ENCODE measurements around the gene CASTOR1.
"Not testable (repeated sequence)": the region's sequence is repeated elsewhere in the genome, so short reads cannot be mapped to it uniquely, and the experiment has no call there.

The CASTOR1 gene

DNA sequence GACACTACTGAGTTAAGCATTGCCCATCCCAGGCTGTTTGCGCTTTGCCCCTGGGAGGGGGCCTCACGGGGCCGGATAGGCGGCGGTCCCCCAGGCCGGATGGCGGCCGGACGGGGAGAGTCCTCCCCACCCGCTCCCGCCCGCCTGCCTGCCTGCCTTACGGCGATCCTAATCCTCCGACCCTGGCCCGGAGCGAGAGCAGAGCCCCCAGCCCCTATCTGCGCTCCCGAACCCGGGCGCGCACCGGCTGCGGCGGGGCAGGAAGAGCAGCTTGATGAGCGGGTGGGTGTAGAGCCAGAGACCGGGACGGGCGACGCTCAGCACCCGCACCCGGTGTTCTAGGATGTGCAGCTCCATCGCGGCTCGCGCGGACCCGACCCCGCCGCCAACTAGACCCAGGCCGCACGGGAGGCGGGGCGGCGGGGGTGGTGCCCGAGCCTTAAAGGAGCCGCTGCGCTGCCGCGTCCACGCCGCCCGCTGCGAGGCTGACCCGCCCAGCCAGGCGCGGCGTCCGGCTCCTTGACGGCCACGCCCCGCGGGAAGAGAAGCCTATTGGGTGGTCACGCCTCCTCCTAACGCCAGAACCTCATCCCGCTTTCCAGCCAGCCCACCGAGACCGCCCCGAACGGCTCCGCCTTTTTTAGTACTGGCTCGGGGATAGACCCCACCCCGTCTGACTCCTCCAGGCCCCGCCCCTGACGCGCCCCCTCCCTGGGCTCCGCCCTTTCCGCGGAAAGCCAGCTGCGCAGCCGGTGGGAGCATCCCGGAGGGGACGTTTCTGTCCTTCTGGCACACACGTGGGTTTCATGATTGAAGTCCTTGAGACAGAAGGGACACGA, at the start of gene CASTOR1:
Gene CASTOR1, minus strand, starts transcription at position 365 of the 839 bp plus-strand sequence. Its CDS starts 8 bp downstream, at position 357.
- Mint-ChIP-seq H3K36me3 (no peaks in the 10 kb centered on the region), H3K4me1 (ENCODE audit: low read depth) (peaks cover 28% of the 10 kb centered on the region), H3K27ac (peak within 1 kb of the TSS; percentile 29), H3K9me3 (ENCODE audit: low read depth) (no peaks in the 10 kb centered on the region), H3K4me3 (peak within 1 kb of the TSS; percentile 88), H3K27me3 (no peaks in the 10 kb centered on the region)

DNA sequence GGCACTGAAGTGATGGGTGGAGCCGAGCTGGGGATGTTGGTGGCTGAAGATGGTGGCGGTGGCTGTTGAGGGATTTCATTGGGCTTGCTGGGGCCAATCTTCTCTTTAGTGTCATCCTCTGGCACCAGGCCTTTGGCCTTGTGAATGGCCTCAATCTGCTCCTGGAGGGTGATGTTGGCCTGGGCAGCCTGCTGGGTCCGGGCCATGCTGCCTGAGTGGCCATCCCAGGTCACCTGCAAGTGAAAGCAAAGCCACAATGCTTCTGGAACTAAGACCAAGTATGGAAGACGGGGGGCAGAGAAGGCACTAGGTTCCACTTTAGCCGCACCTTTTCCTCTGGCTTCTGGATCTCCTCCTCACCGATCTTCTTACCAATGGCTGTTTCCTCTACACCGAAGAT, 49.5 kb upstream of the CASTOR1 start:
- no peaks in the 10 kb centered on the region for H3K9me3 Mint-ChIP-seq (ENCODE audit: low read depth)
- no peaks in the 10 kb centered on the region for H3K27me3 Mint-ChIP-seq
- H3K36me3 Mint-ChIP-seq: peaks cover 8% of the 10 kb centered on the region
- H3K4me3 Mint-ChIP-seq: no peak overlapping the region
- H3K4me1 Mint-ChIP-seq (ENCODE audit: low read depth): peaks cover 14% of the 10 kb centered on the region
- no peak overlapping the region for H3K27ac Mint-ChIP-seq

DNA sequence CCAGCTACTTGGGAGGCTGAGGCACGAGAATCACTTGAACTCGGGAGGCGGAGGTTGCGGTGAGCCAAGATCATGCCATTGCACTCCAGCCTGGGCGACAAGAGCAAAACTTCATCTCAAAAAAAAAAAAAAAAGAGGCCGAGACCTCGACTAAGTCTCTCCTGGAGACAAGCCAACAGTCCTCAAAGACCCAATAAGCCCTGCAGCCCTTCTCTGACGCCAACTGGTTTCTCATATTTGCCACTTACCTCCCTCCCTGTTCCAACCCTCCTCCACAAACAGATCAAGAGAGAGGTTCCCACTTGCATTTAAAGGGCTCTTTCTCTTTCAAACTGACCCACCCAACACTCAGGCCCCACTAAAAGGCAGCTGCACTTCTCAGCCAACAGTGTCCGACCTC, 49.0 kb upstream of the CASTOR1 start:
- not testable (repeated sequence) for H3K4me3 Mint-ChIP-seq; H3K9me3 Mint-ChIP-seq (ENCODE audit: low read depth); H3K27ac Mint-ChIP-seq; H3K36me3 Mint-ChIP-seq; H3K27me3 Mint-ChIP-seq
- peaks cover 19% of the 10 kb centered on the region for H3K4me1 Mint-ChIP-seq (ENCODE audit: low read depth)

DNA sequence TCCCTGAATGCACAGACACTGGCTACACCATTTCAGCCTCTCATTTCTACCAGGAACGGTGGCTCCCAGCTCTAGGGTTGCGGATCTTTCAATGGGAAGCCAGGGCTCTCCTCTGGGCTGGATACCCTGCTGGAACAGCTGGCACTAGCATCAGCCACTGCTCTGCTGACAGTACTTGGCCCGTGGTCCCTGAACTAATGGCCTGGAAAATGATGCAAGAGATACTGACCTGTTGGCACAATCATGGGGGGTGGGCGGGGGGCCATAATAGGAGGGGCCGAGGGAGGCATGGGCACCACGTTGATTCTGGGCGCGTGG, 48.1 kb upstream of the CASTOR1 start:
- peaks cover 25% of the 10 kb centered on the region for H3K4me1 Mint-ChIP-seq (ENCODE audit: low read depth)
- no peak overlapping the region for H3K27ac Mint-ChIP-seq
- H3K9me3 Mint-ChIP-seq (ENCODE audit: low read depth): no peaks in the 10 kb centered on the region
- H3K27me3 Mint-ChIP-seq: no peaks in the 10 kb centered on the region
- H3K36me3 Mint-ChIP-seq: peaks cover 3% of the 10 kb centered on the region
- H3K4me3 Mint-ChIP-seq: no peak overlapping the region

DNA sequence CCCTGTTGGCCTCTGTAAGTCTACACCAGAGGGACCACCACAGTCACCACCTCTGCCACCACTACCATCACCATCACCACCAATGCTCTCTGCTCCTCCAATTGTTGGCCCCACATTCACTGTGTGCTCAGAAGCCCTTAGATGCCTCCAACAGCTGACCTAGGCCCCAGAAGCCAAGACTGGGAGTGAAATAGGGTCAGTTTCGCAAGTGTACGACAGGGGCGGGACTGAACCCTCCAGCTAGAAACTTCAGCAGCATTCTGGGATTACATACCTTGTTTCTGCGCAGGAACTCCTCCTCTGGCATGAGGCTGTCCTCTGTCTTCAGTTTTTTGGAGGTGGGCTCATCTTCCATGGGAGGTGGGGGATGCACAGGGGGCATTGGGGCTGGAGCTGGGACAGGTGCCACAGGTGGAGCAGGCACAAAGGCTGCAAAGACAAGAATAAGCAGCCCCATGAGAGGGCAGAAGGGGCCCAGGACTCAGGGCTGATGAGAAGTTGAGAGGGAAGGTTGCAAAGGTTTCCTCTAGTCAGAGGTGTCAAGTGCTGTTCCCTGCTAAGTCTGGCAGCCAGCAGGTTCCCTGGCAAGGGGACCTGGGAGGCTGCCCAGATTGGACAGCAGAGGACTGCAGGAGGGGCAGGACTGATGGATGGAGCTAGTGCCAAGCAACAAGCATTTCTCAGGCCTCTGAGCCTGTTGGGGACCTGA, 47.6 kb upstream of the CASTOR1 start:
- Mint-ChIP-seq H3K9me3 (ENCODE audit: low read depth) (no peaks in the 10 kb centered on the region), H3K27ac (no peak overlapping the region), H3K4me3 (no peak overlapping the region), H3K4me1 (ENCODE audit: low read depth) (peaks cover 28% of the 10 kb centered on the region), H3K36me3 (peaks cover 3% of the 10 kb centered on the region), H3K27me3 (no peaks in the 10 kb centered on the region)

DNA sequence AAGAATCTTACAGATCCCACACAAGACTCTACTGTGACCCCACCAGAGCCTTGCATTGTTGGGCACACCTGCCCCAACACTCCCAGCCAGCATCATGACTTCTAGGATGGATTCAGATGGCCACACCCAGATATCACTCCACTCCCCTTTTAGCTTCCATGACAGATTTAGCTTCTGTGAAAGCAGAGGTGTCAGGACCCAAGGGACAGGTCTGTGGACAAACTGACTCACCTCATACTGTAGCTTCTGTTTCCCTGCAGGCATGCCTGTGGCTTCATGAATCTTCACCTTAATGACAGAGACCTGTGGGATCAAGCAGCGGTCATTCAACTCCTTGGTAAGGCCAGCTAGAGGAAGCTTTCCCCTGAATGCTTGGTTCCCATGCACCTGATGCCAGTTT, 45.9 kb upstream of the CASTOR1 start:
- Mint-ChIP-seq H3K27me3 (no peaks in the 10 kb centered on the region), H3K4me3 (no peak overlapping the region), H3K27ac (peak overlapping the region; percentile 68), H3K36me3 (peaks cover 6% of the 10 kb centered on the region), H3K9me3 (ENCODE audit: low read depth) (no peaks in the 10 kb centered on the region), H3K4me1 (ENCODE audit: low read depth) (peaks cover 28% of the 10 kb centered on the region)

DNA sequence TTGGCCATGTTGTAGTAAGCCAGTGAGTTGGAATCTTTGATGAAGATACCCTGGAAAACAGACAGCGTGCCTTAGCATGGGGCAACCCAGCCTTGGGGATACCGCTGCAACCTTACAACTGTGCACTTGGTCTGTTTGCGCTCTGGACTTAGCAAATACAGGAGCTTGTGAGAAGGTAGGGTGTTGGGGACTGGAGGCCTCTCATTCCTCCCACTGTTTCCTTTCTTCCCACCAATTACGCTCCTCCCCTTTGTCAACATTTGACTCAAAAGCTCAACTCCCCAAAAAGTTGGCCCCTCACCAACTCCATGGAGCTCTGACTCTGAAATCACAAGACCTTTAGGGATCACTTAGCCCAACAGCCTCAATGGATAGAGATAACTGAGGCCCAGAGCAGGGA, 45.3 kb upstream of the CASTOR1 start:
- Mint-ChIP-seq H3K4me1 (ENCODE audit: low read depth) (peaks cover 28% of the 10 kb centered on the region), H3K9me3 (ENCODE audit: low read depth) (no peaks in the 10 kb centered on the region), H3K27ac (no peak overlapping the region), H3K27me3 (no peaks in the 10 kb centered on the region), H3K4me3 (no peak overlapping the region), H3K36me3 (peaks cover 6% of the 10 kb centered on the region)

DNA sequence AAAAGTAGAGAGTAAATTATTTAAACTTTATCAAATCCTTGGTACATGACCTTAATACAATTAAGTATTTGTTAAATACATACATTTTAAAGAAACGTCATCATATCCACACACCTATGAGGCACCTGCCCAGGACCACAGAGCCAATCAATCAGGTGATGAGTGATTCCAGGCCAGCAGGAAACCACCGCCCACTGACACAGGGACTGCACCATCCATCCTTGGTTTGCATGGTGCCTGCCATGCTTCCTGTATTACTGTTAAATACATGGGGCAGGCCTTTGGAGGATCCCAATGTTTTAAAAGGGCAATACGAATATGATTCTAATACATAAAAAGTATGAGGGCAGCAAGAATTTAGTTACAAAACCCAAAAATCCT, 44.4 kb upstream of the CASTOR1 start:
- Mint-ChIP-seq H3K9me3 (ENCODE audit: low read depth) (no peaks in the 10 kb centered on the region), H3K4me1 (ENCODE audit: low read depth) (peaks cover 28% of the 10 kb centered on the region), H3K27ac (peak overlapping the region; percentile 61), H3K36me3 (peaks cover 6% of the 10 kb centered on the region), H3K27me3 (no peaks in the 10 kb centered on the region), H3K4me3 (no peak overlapping the region)

DNA sequence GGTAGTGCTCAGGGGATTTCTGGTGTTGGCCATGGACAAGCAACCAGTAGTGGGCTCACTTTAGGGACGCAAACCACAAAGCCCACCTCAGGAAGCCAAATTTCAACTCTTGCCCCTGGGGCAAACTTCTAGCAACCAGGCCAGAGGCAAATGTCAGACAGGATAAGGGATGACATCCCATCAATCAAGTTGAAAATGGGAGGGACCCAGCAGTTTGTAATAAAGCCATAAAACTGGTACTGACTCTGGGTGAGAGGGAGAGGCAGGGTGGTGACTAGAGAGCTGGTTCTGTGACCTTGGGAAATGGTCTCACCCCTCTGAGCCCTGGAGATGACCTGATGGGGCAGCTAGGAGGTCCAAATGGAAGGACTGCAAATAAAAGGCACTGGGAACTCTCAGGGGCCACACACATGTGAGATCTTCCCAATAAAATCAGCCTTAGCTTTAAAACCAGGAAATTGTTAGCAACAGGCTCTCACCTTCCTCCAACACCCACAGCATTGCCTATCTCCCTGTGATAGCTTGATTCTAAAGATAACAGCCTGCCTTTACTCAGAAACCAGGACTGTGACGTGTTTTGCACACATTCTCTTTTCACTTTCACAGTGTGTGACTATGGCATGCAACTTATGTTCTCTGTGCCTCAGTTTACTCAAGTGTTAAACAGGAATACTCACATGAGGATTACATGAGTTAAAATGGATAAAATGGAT, 43.8 kb upstream of the CASTOR1 start:
- Mint-ChIP-seq H3K36me3 (peaks cover 6% of the 10 kb centered on the region), H3K4me1 (ENCODE audit: low read depth) (peaks cover 28% of the 10 kb centered on the region), H3K9me3 (ENCODE audit: low read depth) (no peaks in the 10 kb centered on the region), H3K27me3 (no peaks in the 10 kb centered on the region), H3K4me3 (no peak overlapping the region), H3K27ac (peak overlapping the region; percentile 61)

DNA sequence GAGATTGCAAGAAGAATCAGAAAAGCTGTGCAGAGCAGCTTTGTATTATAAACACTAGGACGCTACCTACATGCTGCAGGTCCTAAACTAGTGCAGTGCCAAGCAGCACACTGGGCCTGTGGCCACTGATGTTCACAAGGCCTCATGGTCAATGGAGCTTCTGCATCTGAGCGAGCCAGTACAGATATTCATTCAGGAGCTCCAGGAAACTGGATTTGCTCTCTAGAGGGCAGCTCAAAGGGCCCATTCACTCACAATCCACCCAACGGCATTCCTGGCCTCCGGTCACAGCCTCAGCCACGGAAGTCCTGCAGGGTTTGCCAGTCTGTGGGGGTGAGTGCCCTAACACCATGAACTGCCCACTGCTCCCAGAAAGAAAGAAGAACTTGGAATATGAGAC, 43.2 kb upstream of the CASTOR1 start:
- peaks cover 6% of the 10 kb centered on the region for H3K36me3 Mint-ChIP-seq
- H3K9me3 Mint-ChIP-seq (ENCODE audit: low read depth): no peaks in the 10 kb centered on the region
- H3K4me3 Mint-ChIP-seq: no peak overlapping the region
- peak overlapping the region; percentile 67 for H3K27ac Mint-ChIP-seq
- H3K4me1 Mint-ChIP-seq (ENCODE audit: low read depth): peaks cover 33% of the 10 kb centered on the region
- H3K27me3 Mint-ChIP-seq: no peaks in the 10 kb centered on the region

DNA sequence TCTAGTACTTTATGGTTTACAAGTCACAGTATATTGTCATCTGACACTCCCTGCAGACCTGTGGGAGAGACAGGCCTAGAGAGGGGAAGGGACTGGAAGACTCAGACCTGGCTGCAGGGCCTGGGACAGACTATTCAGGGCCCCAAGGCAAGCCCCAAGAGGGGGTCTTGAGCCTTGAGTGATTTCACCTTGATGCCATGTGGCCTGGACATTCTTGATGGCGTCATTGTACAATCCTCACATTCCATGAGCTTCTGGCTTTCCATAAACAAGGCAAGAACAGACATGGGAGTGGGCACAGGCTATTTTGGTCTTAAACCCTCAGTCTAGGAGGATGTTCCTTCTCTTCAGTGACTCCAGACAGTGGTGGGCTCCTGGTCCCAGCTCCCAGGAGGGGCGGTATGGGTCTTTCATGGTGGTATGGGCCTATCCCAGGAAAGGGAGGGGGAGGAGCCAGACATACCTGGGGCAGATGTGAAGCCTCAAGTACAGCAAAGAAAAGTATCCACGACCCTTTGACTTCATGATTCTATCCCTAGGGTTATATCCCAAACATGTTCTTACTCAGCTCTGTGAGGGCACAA, 39.3 kb upstream of the CASTOR1 start:
- Mint-ChIP-seq H3K4me1 (ENCODE audit: low read depth) (peaks cover 48% of the 10 kb centered on the region), H3K27ac (peak overlapping the region; percentile 58), H3K27me3 (no peaks in the 10 kb centered on the region), H3K9me3 (ENCODE audit: low read depth) (no peaks in the 10 kb centered on the region), H3K4me3 (no peak overlapping the region), H3K36me3 (peaks cover 3% of the 10 kb centered on the region)

DNA sequence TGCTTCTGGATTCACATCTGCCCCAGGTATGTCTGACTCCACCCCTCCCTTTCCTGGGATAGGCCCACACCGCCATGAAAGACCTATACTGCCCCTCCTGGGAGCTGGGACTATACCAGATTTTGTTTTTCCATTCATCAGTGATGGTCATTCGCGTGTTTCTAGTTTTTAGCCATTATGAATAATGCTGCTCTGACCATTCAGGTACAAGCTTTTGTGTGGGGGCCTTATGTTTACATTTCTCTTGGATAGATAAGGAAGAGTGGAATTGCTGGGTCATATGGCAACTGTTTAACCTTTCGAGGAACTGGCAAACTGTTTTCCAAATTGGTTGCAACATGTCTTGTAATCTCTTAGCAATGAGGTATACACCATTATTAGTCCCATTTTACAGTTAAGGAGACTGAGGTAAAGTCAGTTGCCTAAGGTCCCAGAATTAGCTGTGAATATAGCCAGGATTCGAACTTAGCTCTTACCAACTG, 38.6 kb upstream of the CASTOR1 start:
- H3K27me3 Mint-ChIP-seq: no peaks in the 10 kb centered on the region

DNA sequence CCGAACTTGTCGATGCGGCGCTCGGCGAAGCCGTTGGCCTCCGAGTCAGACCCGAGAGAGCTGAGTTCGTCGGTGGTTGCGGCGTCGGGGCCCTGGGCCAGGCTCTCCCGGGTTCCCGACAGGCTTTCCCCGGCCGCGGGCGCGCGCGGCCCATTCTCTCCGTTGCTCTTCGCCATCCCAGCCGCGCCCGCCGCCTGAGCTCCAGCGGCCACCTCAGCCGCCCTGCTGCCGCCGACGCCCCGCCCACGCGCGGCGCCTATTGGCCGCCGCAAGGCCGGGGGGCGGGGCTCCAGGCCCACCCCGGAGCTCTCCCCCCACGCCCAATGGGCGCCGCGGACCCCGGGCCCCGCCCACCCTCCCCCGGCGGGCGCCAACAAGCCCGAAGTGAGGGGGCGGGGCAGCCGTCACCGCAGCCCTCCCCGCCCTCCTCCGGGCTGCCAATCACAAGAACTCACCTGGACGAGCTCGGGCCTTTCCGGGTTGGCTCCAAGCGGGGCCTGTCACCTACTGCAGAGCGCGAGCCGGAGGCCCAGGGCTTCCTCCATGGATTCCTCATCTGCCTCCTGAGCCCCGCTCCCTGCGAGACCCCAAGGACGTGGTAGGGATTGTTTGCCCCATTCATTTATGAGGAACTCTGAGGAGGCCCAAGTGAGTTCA, 37.5 kb upstream of the CASTOR1 start, which contains the start of gene TBC1D10A:
Gene TBC1D10A, minus strand, starts transcription at position 236 of the 657 bp plus-strand sequence. Its CDS starts 60 bp downstream, at position 176.
- Mint-ChIP-seq H3K4me3 (peak within 1 kb of the TSS; percentile 91), H3K27ac (peak within 1 kb of the TSS; percentile 91), H3K36me3 (peaks cover 3% of the 10 kb centered on the region), H3K27me3 (no peaks in the 10 kb centered on the region), H3K4me1 (ENCODE audit: low read depth) (peaks cover 48% of the 10 kb centered on the region), H3K9me3 (ENCODE audit: low read depth) (no peaks in the 10 kb centered on the region)

More for the DNA sequence above, 38.6 kb upstream of the CASTOR1 start:
- H3K27ac Mint-ChIP-seq: peak overlapping the region; percentile 58
- H3K9me3 Mint-ChIP-seq (ENCODE audit: low read depth): no peaks in the 10 kb centered on the region
- peak overlapping the region; percentile 85 for H3K4me3 Mint-ChIP-seq
- peaks cover 49% of the 10 kb centered on the region for H3K4me1 Mint-ChIP-seq (ENCODE audit: low read depth)
- peaks cover 3% of the 10 kb centered on the region for H3K36me3 Mint-ChIP-seq

DNA sequence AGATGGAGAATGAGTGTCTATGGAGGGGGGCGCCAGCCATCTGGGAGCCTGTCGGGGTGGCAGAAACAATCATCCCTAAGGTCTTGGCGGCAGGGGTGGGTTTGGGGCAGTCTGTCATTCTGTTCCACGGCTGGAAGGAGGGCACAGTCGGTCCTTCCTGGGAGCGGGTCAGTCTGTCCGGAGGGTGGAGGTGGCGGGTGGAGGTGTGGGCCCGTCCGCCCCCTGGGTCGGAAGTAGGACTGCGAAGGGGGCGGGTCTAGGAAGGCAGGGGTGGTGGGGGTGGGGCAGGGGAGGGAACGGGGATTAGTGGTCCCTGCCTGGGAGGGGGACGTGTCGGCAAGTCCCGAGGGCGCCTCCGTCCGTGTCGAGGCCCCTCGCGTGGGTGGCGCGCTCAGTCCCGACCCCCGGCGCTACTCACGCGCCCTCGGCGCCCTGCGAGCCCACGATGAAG, 37.0 kb upstream of the CASTOR1 start:
- Mint-ChIP-seq H3K4me1 (ENCODE audit: low read depth) (peaks cover 53% of the 10 kb centered on the region), H3K27ac (peak overlapping the region; percentile 91), H3K27me3 (no peaks in the 10 kb centered on the region), H3K36me3 (peaks cover 3% of the 10 kb centered on the region), H3K9me3 (ENCODE audit: low read depth) (no peaks in the 10 kb centered on the region), H3K4me3 (peak overlapping the region; percentile 91)
